ENCODE data around the gene TACC2.

DNA sequence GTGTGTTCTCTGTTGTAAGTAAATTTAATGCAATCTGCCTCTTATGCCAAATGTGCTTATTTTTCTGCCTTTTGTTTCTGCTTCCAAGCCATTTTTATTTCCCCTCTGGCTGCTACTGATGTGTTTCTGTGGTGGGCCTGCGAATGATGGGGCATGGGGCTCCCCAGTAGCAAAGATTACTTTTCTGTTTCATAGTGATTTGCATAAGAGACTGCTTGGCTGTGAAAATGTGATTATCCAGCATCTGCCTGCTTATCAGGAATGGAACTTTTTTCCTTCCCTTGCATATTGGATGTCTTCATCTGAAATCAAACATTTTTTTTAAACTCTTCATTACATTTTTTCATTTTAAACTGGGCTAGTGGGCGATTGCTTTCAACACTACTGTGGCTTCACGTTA lies 224.4 kb downstream of the TACC2 start:
- TF ChIP-seq, protein P1, sequence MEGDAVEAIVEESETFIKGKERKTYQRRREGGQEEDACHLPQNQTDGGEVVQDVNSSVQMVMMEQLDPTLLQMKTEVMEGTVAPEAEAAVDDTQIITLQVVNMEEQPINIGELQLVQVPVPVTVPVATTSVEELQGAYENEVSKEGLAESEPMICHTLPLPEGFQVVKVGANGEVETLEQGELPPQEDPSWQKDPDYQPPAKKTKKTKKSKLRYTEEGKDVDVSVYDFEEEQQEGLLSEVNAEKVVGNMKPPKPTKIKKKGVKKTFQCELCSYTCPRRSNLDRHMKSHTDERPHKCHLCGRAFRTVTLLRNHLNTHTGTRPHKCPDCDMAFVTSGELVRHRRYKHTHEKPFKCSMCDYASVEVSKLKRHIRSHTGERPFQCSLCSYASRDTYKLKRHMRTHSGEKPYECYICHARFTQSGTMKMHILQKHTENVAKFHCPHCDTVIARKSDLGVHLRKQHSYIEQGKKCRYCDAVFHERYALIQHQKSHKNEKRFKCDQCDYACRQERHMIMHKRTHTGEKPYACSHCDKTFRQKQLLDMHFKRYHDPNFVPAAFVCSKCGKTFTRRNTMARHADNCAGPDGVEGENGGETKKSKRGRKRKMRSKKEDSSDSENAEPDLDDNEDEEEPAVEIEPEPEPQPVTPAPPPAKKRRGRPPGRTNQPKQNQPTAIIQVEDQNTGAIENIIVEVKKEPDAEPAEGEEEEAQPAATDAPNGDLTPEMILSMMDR (IDR thresholded peaks at IDR 0.05; ENCODE audit: borderline replicate concordance, extremely low read depth, low read length, poor library complexity, severe bottlenecking) = no peak
- no peak for TF ChIP-seq EZH2 (IDR thresholded peaks at IDR 0.05; ENCODE audit: borderline replicate concordance, low read depth, low read length, severe bottlenecking)

All from DND-41 (cell line).